SK-N-SH (cell line): ENCODE data around the gene SLC3A2. TPM values are rescaled to one million over a fixed set of nuclear protein-coding genes. Genes with fewer than 3 reads are reported as not detected.

Source experiments
- CTCF ChIA-PET: fragments of 300-600, 350-600 bp; formaldehyde crosslinking; extraction: SDS; loops from one replicate; lab custom pipeline; 2021; lab: Yijun Ruan, JAX
- POLR2A ChIA-PET: fragments of 350-600 bp; sonication (Branson Sonifier 250); formaldehyde crosslinking; extraction: SDS; loops from one replicate; lab custom pipeline; 2020; ENCODE audit warnings: antibody characterized with exemption, inconsistent platforms; lab: Yijun Ruan, JAX
- DNase-seq: peaks from one replicate; pipeline ENCODE4 v3.0.0; 2012
- H2AFZ ChIP-seq: fragments of 200-600 bp; sonication (generic); 2 replicates; pipeline ENCODE4 v1.8.1; 2016; ENCODE audit warnings: antibody characterized with exemption, mild to moderate bottlenecking, low read depth
- H3F3A ChIP-seq: fragments of 200-600 bp; sonication (generic); replicated peaks from 2 replicates; pipeline ENCODE3; 2016; ENCODE audit warnings: antibody characterized with exemption, mild to moderate bottlenecking; ENCODE audit not compliant: insufficient read depth
- H3K27ac ChIP-seq, 2 experiments: fragments of 200-500 bp in 1 of 2; fragments of 200-600 bp in 1 of 2; sonication (Bioruptor generic) in 1 of 2; sonication (generic), shearing (Covaris generic) in 1 of 2; 2 replicates each; pipeline versions ENCODE4 v1.5.1 to v1.6.1; 2014 to 2016; ENCODE audit warnings: low read depth in 2 of 2, inconsistent platforms in 1 of 2, low read length in 1 of 2, mild to moderate bottlenecking in 1 of 2, mixed read lengths in 1 of 2
- H3K27me3 ChIP-seq: fragments of 200-600 bp; sonication (generic), shearing (Covaris generic); 2 replicates; pipeline ENCODE4 v1.6.1; 2016; ENCODE audit warnings: mixed run types; ENCODE audit not compliant: insufficient read depth
- H3K36me3 ChIP-seq, 2 experiments: fragments of 200-500 bp in 1 of 2; fragments of 200-600 bp in 1 of 2; sonication (Bioruptor generic) in 1 of 2; sonication (generic) in 1 of 2; replicated peaks in 1 of 2; 2 replicates each; pipeline versions ENCODE3 to v1.5.1; 2014 to 2016; ENCODE audit warnings: low read length in 1 of 2, mild to moderate bottlenecking in 1 of 2; ENCODE audit not compliant: insufficient read depth in 2 of 2, control insufficient read depth in 1 of 2
- H3K4me1 ChIP-seq, 2 experiments: fragments of 200-500 bp in 1 of 2; fragments of 200-600 bp in 1 of 2; sonication (Bioruptor generic) in 1 of 2; sonication (generic), shearing (Covaris generic) in 1 of 2; 2 replicates each; pipeline versions ENCODE4 v1.5.1 to v1.6.1; 2014 to 2016; ENCODE audit warnings: low read depth in 1 of 2, low read length in 1 of 2, mixed run types in 1 of 2; ENCODE audit not compliant: insufficient read depth in 2 of 2, control insufficient read depth in 1 of 2
- H3K4me2 ChIP-seq: fragments of 200-600 bp; sonication (generic), shearing (Covaris generic); 2 replicates; pipeline ENCODE4 v1.6.1; 2017; ENCODE audit warnings: mixed run types
- H3K4me3 ChIP-seq, 2 experiments: fragments of 200-500 bp in 1 of 2; fragments of 200-600 bp in 1 of 2; sonication (Bioruptor generic) in 1 of 2; sonication (generic), shearing (Covaris generic) in 1 of 2; 2 replicates each; pipeline versions ENCODE4 v1.5.1 to v1.8.1; 2014 to 2016; ENCODE audit warnings: low read depth in 2 of 2, inconsistent platforms in 1 of 2, low read length in 1 of 2, mild to moderate bottlenecking in 1 of 2, mixed read lengths in 1 of 2, moderate library complexity in 1 of 2
- H3K79me2 ChIP-seq: fragments of 200-600 bp; sonication (generic); 2 replicates; pipeline ENCODE4 v1.8.1; 2017; ENCODE audit warnings: mild to moderate bottlenecking; ENCODE audit not compliant: insufficient read depth
- H3K9ac ChIP-seq: fragments of 200-600 bp; sonication (generic); 2 replicates; pipeline ENCODE4 v1.6.1; 2017; ENCODE audit warnings: mixed run types
- H3K9me2 ChIP-seq: fragments of 200-600 bp; sonication (generic); 2 replicates; pipeline ENCODE4 v1.6.1; 2017; ENCODE audit warnings: mixed run types
- H3K9me3 ChIP-seq: fragments of 200-600 bp; sonication (generic); 2 replicates; pipeline ENCODE4 v1.6.1; 2017; ENCODE audit warnings: mixed run types, mild to moderate bottlenecking, moderate library complexity
- H4K20me1 ChIP-seq: fragments of 200-600 bp; sonication (generic); 2 replicates; pipeline ENCODE4 v1.6.1; 2017; ENCODE audit warnings: mild to moderate bottlenecking, mixed run types; ENCODE audit not compliant: insufficient read depth
- GATA2 ChIP-seq: sonication (generic); formaldehyde crosslinking; IDR thresholded peaks from 2 replicates; pipeline ENCODE4 v1.5.0; 2020; ENCODE audit warnings: mild to moderate bottlenecking, missing genetic modification reagents
- JUND ChIP-seq: IDR thresholded peaks from 2 replicates; pipeline ENCODE4 v1.4.0; 2012
- NFIC ChIP-seq: IDR thresholded peaks from 2 replicates; pipeline ENCODE4 v1.4.0; 2012; ENCODE audit warnings: borderline replicate concordance
- POLR2AphosphoS5 ChIP-seq: IDR thresholded peaks from 2 replicates; pipeline ENCODE4 v1.6.1; 2012; ENCODE audit warnings: low read depth, low read length
- SIN3A ChIP-seq: IDR thresholded peaks from 2 replicates; pipeline ENCODE4 v1.6.1; 2012; ENCODE audit warnings: low read depth, mild to moderate bottlenecking, low read length, moderate library complexity, borderline replicate concordance
- SMC3 ChIP-seq: IDR thresholded peaks from 2 replicates; pipeline ENCODE4 v1.6.1; 2012; ENCODE audit warnings: low read depth, low read length, improper control_type of control experiment
- WGBS: methylation state at CpG from one replicate; pipeline ENCODE4 v1.1.6; 2017; ENCODE audit warnings: low lambda C conversion rate; 5-methylcytosine and 5-hydroxymethylcytosine counted together
- polyA plus RNA-seq, 3 experiments: library from polyadenylated mRNA; depleted of rRNA; stranded (reverse); fragments of >200 nt; gene quantifications; 2 replicates each; pipeline ENCODE4 v1.2.3, GENCODE V29; 2012
- TF ChIP-seq, protein P1 (sequence below): IDR thresholded peaks from 2 replicates; pipeline ENCODE4 v1.4.0; 2012; ENCODE audit warnings: low read depth, borderline replicate concordance
- TF ChIP-seq, protein P2 (sequence below): IDR thresholded peaks from 2 replicates; pipeline ENCODE4 v1.6.1; 2012; ENCODE audit warnings: mild to moderate bottlenecking, low read depth, low read length, moderate library complexity

Gene SLC3A2
- polyA plus RNA-seq, 1 of the 3 experiments (the other 2 are of a cell fraction), result 308 TPM

DNA sequence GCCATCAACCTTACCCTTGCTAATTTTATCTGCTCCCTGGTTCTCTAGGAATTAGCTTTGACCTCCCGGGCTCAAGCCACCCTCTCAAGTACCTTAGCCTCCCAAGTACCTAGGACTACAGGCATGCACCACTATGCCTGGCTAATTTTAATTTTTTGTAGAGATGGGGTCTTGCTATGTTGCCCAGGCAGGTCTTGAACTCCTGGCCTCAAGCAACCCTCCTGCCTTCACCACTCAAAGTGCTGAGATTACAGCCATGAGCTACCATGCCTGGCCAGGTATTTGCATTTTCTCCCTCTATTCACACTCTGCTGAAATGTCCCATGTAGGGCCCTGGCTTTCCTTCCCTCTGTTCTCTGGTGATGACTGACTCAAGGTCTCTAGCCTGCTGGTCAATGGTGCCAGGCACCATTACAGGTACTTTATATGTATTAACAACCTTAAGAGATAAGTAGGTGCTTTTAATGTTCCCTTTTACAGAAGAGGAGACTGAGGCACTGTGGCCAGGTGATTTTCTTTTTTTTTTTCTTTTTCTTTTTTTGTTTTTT, 32.9 kb upstream of the SLC3A2 start:
- H2AFZ ChIP-seq, result no peak overlapping the region
- no peaks in the 10 kb centered on the region for H3K9me3 ChIP-seq
- H3K4me2 ChIP-seq, result no peak overlapping the region
- CTCF ChIA-PET, result interaction anchor here (0.7 kb wide), 1 partner anchor 139 kb away, joined by 3 read pairs; no protein-coding TSS in a partner anchor
- H3F3A ChIP-seq, result peaks cover 31% of the 10 kb centered on the region
- H3K27me3 ChIP-seq, result no peaks in the 10 kb centered on the region
- POLR2A ChIA-PET, result interaction anchor here (0.7 to 1.0 kb wide), 2 partner anchors 8 to 77 kb away, joined by 3 to 6 read pairs; partner anchors contain the start of gene TAF6L
- H4K20me1 ChIP-seq, result peaks cover 15% of the 10 kb centered on the region
- no peak overlapping the region for H3K4me3 ChIP-seq
- H3K9ac ChIP-seq, result no peak overlapping the region
- no peak for DNase-seq
- peaks cover 0 to 5% of the 10 kb centered on the region in 2 experiments; a peak in 1 of 4 replicates for H3K4me1 ChIP-seq
- peaks cover 4% of the 10 kb centered on the region; the same call in 1 of the 2 replicates for H3K79me2 ChIP-seq
- no peak for TF ChIP-seq GATA2 (CRISPR knock-in tag)
- no peak for TF ChIP-seq POLR2AphosphoS5
- no peak for TF ChIP-seq NFIC
- TF ChIP-seq, protein P1, sequence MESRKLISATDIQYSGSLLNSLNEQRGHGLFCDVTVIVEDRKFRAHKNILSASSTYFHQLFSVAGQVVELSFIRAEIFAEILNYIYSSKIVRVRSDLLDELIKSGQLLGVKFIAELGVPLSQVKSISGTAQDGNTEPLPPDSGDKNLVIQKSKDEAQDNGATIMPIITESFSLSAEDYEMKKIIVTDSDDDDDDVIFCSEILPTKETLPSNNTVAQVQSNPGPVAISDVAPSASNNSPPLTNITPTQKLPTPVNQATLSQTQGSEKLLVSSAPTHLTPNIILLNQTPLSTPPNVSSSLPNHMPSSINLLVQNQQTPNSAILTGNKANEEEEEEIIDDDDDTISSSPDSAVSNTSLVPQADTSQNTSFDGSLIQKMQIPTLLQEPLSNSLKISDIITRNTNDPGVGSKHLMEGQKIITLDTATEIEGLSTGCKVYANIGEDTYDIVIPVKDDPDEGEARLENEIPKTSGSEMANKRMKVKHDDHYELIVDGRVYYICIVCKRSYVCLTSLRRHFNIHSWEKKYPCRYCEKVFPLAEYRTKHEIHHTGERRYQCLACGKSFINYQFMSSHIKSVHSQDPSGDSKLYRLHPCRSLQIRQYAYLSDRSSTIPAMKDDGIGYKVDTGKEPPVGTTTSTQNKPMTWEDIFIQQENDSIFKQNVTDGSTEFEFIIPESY, result no peak
- no peak for TF ChIP-seq SMC3
- peaks cover 13 to 14% of the 10 kb centered on the region in 2 experiments for H3K36me3 ChIP-seq
- no peak overlapping the region for H3K27ac ChIP-seq
- 68% methylated on average over 1 of the region's 1 CpG for WGBS
- no peaks in the 10 kb centered on the region for H3K9me2 ChIP-seq

- Histone ChIP-seq H3K9ac (no peak overlapping the region), H3K36me3 (peaks cover 34 to 38% of the 10 kb centered on the region in 2 experiments), H3K79me2 (peaks cover 35% of the 10 kb centered on the region), H4K20me1 (peaks cover 39% of the 10 kb centered on the region), H3K27me3 (no peaks in the 10 kb centered on the region), H3F3A (peaks cover 53% of the 10 kb centered on the region), H3K4me1 (peaks cover 12 to 14% of the 10 kb centered on the region in 2 experiments; a peak in 3 of 4 replicates), H3K9me2 (no peaks in the 10 kb centered on the region), H3K4me3 (no peak overlapping the region), H3K9me3 (no peaks in the 10 kb centered on the region), H3K27ac (no peak overlapping the region), H3K4me2 (no peak overlapping the region), H2AFZ (no peak overlapping the region)
- ChIA-PET POLR2A (interaction anchor here (9.4 kb wide), 1 partner anchor 11 kb away, joined by 146 read pairs; the partner anchor contains the start of gene WDR74), CTCF (interaction anchor here (1.1 to 1.5 kb wide), 5 partner anchors 10 to 65 kb away, joined by 3 to 5 read pairs (median 3); partner anchors contain the start of gene SLC3A2)
- no peak for DNase-seq
- TF ChIP-seq, protein P2, sequence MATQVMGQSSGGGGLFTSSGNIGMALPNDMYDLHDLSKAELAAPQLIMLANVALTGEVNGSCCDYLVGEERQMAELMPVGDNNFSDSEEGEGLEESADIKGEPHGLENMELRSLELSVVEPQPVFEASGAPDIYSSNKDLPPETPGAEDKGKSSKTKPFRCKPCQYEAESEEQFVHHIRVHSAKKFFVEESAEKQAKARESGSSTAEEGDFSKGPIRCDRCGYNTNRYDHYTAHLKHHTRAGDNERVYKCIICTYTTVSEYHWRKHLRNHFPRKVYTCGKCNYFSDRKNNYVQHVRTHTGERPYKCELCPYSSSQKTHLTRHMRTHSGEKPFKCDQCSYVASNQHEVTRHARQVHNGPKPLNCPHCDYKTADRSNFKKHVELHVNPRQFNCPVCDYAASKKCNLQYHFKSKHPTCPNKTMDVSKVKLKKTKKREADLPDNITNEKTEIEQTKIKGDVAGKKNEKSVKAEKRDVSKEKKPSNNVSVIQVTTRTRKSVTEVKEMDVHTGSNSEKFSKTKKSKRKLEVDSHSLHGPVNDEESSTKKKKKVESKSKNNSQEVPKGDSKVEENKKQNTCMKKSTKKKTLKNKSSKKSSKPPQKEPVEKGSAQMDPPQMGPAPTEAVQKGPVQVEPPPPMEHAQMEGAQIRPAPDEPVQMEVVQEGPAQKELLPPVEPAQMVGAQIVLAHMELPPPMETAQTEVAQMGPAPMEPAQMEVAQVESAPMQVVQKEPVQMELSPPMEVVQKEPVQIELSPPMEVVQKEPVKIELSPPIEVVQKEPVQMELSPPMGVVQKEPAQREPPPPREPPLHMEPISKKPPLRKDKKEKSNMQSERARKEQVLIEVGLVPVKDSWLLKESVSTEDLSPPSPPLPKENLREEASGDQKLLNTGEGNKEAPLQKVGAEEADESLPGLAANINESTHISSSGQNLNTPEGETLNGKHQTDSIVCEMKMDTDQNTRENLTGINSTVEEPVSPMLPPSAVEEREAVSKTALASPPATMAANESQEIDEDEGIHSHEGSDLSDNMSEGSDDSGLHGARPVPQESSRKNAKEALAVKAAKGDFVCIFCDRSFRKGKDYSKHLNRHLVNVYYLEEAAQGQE, result no peak
- TF ChIP-seq POLR2AphosphoS5 (peak; percentile 31; the same call in 1 of the 2 replicates), JUND (peak; percentile 14; the same call in 1 of the 2 replicates), SIN3A (peak; percentile 64; the same call in 1 of the 2 replicates)
- 75% methylated on average over 15 of the region's 15 CpGs for WGBS
These were observed 29.5 kb upstream of the SLC3A2 start for GRCh38 chr11:62850911-62851806.
